Parathyroid adenoma (tissue), 2 donors: ENCODE data around the gene FLNB.
A peak's percentile ranks its signal among the peaks of the same experiment; 100 is the strongest.

ENCODE experiments used
- H2AFZ ChIP-seq: fragments of 300-600 bp; sonication (generic); one replicate; pipeline ENCODE4 v1.7.0; 2017; ENCODE audit warnings: antibody characterized with exemption, mild to moderate bottlenecking
- H3K27ac ChIP-seq: fragments of 300-600 bp; sonication (generic); one replicate; pipeline ENCODE4 v1.7.0; 2017
- H3K27me3 ChIP-seq: fragments of 300-600 bp; sonication (generic); one replicate; pipeline ENCODE4 v1.7.0; 2017; ENCODE audit warnings: low read length; ENCODE audit not compliant: control insufficient read depth, insufficient read depth
- H3K36me3 ChIP-seq: fragments of 300-600 bp; sonication (generic); one replicate; pipeline ENCODE4 v1.7.0; 2017; ENCODE audit warnings: low read length; ENCODE audit not compliant: control insufficient read depth, insufficient read depth
- H3K4me1 ChIP-seq: fragments of 300-600 bp; sonication (generic); one replicate; pipeline ENCODE4 v1.7.0; 2017; ENCODE audit warnings: control low read depth
- H3K4me2 ChIP-seq: fragments of 300-600 bp; sonication (generic); one replicate; pipeline ENCODE4 v1.7.0; 2017; ENCODE audit warnings: low read length
- H3K4me3 ChIP-seq: fragments of 300-600 bp; sonication (generic); one replicate; pipeline ENCODE4 v1.7.0; 2017; ENCODE audit warnings: low read depth, low read length
- H3K79me2 ChIP-seq: fragments of 300-600 bp; sonication (generic); one replicate; pipeline ENCODE4 v1.7.0; 2017; ENCODE audit warnings: control low read depth
- H3K9ac ChIP-seq: fragments of 300-600 bp; sonication (generic); one replicate; pipeline ENCODE4 v1.7.0; 2017; ENCODE audit warnings: mild to moderate bottlenecking
- H3K9me3 ChIP-seq: fragments of 300-600 bp; sonication (generic); one replicate; pipeline ENCODE4 v1.7.0; 2017; ENCODE audit warnings: low read length; ENCODE audit not compliant: control insufficient read depth
- TF ChIP-seq, protein P1 (sequence below): fragments of 300-600 bp; sonication (generic); IDR thresholded peaks from one replicate; pipeline ENCODE4 v1.7.0; 2017; ENCODE audit warnings: antibody characterized with exemption, mild to moderate bottlenecking
- donor health status: primary hyperparathyroidism.

Gene FLNB

GRCh38 chr3:58010562-58010961, 2.3 kb downstream of the FLNB start:
- Histone ChIP-seq H2AFZ (no peak overlapping the region), H3K36me3 (no peaks in the 10 kb centered on the region), H3K27ac (peak overlapping the region; percentile 5), H3K9ac (no peak overlapping the region), H3K9me3 (no peaks in the 10 kb centered on the region), H3K4me3 (peak overlapping the region; percentile 13), H3K4me1 (peaks cover 4% of the 10 kb centered on the region), H3K27me3 (no peaks in the 10 kb centered on the region), H3K4me2 (peak overlapping the region; percentile 87), H3K79me2 (peaks cover 38% of the 10 kb centered on the region)
- TF ChIP-seq, protein P1, sequence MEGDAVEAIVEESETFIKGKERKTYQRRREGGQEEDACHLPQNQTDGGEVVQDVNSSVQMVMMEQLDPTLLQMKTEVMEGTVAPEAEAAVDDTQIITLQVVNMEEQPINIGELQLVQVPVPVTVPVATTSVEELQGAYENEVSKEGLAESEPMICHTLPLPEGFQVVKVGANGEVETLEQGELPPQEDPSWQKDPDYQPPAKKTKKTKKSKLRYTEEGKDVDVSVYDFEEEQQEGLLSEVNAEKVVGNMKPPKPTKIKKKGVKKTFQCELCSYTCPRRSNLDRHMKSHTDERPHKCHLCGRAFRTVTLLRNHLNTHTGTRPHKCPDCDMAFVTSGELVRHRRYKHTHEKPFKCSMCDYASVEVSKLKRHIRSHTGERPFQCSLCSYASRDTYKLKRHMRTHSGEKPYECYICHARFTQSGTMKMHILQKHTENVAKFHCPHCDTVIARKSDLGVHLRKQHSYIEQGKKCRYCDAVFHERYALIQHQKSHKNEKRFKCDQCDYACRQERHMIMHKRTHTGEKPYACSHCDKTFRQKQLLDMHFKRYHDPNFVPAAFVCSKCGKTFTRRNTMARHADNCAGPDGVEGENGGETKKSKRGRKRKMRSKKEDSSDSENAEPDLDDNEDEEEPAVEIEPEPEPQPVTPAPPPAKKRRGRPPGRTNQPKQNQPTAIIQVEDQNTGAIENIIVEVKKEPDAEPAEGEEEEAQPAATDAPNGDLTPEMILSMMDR = no peak

DNA sequence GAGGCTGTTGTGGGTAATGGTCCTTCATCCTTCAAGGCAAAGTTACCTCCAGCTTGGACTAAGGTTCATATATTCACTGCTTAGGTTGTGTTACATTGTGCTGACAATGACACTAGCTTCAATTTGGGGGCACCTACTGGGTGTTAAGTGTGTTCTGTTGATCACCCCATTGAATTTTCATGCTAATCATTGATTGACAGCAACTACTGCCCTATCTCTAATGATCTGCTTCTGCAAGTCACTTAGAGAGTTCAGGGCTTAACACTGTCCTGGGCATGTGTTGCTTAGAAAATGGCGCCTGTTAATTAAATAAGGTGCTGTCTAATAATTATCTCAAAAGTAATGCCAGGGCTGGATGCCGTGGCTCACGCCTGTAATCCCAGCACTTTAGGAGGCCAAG, 3.4 kb downstream of the FLNB start:
- Histone ChIP-seq H3K27me3 (no peaks in the 10 kb centered on the region), H3K4me3 (no peak overlapping the region), H3K4me2 (no peak overlapping the region), H3K9me3 (no peaks in the 10 kb centered on the region), H3K36me3 (no peaks in the 10 kb centered on the region), H3K27ac (no peak overlapping the region), H2AFZ (no peak overlapping the region), H3K79me2 (peaks cover 38% of the 10 kb centered on the region), H3K4me1 (peaks cover 4% of the 10 kb centered on the region), H3K9ac (no peak overlapping the region)
- TF ChIP-seq, protein P1 = no peak

GRCh38 chr3:58012302-58012701, 4.1 kb downstream of the FLNB start:
- Histone ChIP-seq H3K27ac (no peak overlapping the region), H3K4me2 (no peak overlapping the region), H3K79me2 (peaks cover 38% of the 10 kb centered on the region), H3K36me3 (no peaks in the 10 kb centered on the region), H3K9me3 (no peaks in the 10 kb centered on the region), H3K4me3 (no peak overlapping the region), H3K9ac (no peak overlapping the region), H3K27me3 (no peaks in the 10 kb centered on the region), H3K4me1 (peaks cover 4% of the 10 kb centered on the region), H2AFZ (no peak overlapping the region)
- TF ChIP-seq, protein P1 = no peak

DNA sequence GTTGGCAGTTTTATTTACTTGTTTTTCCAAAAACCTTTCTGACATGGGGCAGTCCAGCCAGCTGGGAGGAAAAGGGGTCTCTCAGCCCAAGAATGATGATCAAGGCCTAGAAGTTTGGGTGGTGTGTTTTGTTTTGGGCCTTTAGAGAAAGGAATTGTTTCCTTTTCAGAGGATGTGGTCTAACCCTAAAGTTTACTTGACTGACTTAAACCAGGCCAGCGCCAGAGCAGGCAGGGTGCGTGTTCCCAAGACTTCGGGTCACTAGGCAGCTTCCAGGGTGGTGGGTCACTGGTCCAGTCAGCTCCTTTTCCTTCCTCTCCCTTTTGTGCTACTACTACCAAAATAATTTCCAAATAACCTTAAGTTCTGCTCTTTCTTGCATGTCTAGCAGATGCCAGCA, 4.9 kb downstream of the FLNB start:
- no peak overlapping the region for H3K9ac ChIP-seq
- no peaks in the 10 kb centered on the region for H3K9me3 ChIP-seq
- H3K4me2 ChIP-seq = no peak overlapping the region
- H3K4me3 ChIP-seq = no peak overlapping the region
- H3K36me3 ChIP-seq = no peaks in the 10 kb centered on the region
- H3K4me1 ChIP-seq = no peaks in the 10 kb centered on the region
- no peak overlapping the region for H2AFZ ChIP-seq
- no peaks in the 10 kb centered on the region for H3K27me3 ChIP-seq
- H3K27ac ChIP-seq = no peak overlapping the region
- peaks cover 38% of the 10 kb centered on the region for H3K79me2 ChIP-seq
- TF ChIP-seq, protein P1 = no peak

DNA sequence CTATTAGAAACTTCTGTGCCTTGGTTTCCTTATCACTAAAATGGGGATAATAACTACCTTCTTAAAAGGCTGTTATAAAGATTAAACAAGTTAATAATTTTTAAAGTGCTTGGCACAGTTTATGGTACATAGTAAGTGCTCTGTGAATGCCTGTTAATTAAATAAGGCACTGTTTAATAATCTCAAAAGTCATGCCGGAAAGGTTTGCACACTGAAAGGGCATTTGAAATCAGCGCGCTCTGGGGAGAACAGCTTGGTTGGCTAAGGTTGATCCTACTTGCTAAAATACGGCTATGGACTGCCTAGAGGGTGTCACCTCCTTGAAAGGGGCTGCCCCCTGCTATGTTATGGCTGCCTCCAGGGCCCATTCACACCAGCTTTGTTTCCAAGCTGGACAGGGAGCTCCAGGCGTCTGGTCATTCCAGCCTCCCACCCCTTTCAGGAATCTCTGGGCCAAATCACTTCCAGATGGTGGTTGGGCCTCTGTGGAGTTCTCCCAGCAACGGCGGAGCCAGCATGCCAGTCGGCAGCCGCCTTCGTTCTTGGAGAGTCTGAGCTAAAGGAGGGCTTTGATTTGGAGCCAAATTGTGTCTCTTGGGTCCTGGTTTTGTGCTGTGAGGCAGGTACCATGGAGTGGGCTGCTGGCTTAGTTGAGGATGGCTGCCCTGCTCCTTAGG, 5.9 kb downstream of the FLNB start:
- no peak overlapping the region for H2AFZ ChIP-seq
- H3K27ac ChIP-seq = no peak overlapping the region
- no peaks in the 10 kb centered on the region for H3K36me3 ChIP-seq
- no peaks in the 10 kb centered on the region for H3K9me3 ChIP-seq
- H3K4me1 ChIP-seq = no peaks in the 10 kb centered on the region
- no peak overlapping the region for H3K9ac ChIP-seq
- H3K27me3 ChIP-seq = no peaks in the 10 kb centered on the region
- no peak overlapping the region for H3K4me3 ChIP-seq
- no peak overlapping the region for H3K4me2 ChIP-seq
- H3K79me2 ChIP-seq = peaks cover 29% of the 10 kb centered on the region
- TF ChIP-seq, protein P1 = no peak
